Endothelial cell (in vitro differentiated cells): ENCODE measurements around the gene ELOVL6. TPM values are rescaled to one million over a fixed set of nuclear protein-coding genes. Genes with fewer than 3 reads are reported as not detected.

Source experiments
- DNase-seq: peaks from one replicate; pipeline ENCODE4 v3.0.0; 2021; ENCODE audit warnings: low spot score
- H3K27ac Mint-ChIP-seq: one replicate; pipeline ENCODE4 v1.8.0; 2021; ENCODE audit warnings: mixed read lengths, inconsistent platforms; ENCODE audit not compliant: unreplicated experiment
- H3K27me3 Mint-ChIP-seq: one replicate; pipeline ENCODE4 v1.8.0; 2021; ENCODE audit warnings: mild to moderate bottlenecking, moderate library complexity, mixed read lengths, inconsistent platforms; ENCODE audit not compliant: unreplicated experiment
- H3K36me3 Mint-ChIP-seq: one replicate; pipeline ENCODE4 v1.8.0; 2021; ENCODE audit warnings: mild to moderate bottlenecking, low read depth, mixed read lengths, inconsistent platforms; ENCODE audit not compliant: unreplicated experiment
- H3K4me1 Mint-ChIP-seq: one replicate; pipeline ENCODE4 v1.8.0; 2021; ENCODE audit warnings: mild to moderate bottlenecking, mixed read lengths, inconsistent platforms; ENCODE audit not compliant: unreplicated experiment
- H3K4me3 Mint-ChIP-seq: one replicate; pipeline ENCODE4 v1.8.0; 2021; ENCODE audit warnings: mild to moderate bottlenecking, mixed read lengths, inconsistent platforms; ENCODE audit not compliant: unreplicated experiment
- H3K9me3 Mint-ChIP-seq: one replicate; pipeline ENCODE4 v1.8.0; 2021; ENCODE audit warnings: mixed read lengths, inconsistent platforms; ENCODE audit not compliant: unreplicated experiment
- total RNA-seq: library from RNA; stranded (reverse); fragmentation: NEBNext Ultra II Directional; extraction: Animal tissue kit (Norgen Biotek cat#: 25700); gene quantifications from one replicate; pipeline ENCODE4 v1.2.1, GENCODE V29; 2021; ENCODE audit not compliant: unreplicated experiment
- TF ChIP-seq, protein P1 (sequence below): fragments of 200-600 bp; sonication (generic); IDR thresholded peaks from one replicate; pipeline ENCODE4 v1.5.0; 2021; ENCODE audit warnings: antibody characterized with exemption; ENCODE audit not compliant: unreplicated experiment

ELOVL6 gene
- total RNA-seq, 1 donor from 2014 or later: 31.0 TPM

- H3K9me3 Mint-ChIP-seq: no peaks in the 10 kb centered on the region
- DNase-seq: no peak
- H3K4me1 Mint-ChIP-seq: peaks cover 3% of the 10 kb centered on the region
- H3K27ac Mint-ChIP-seq: no peak overlapping the region
- TF ChIP-seq, protein P1, sequence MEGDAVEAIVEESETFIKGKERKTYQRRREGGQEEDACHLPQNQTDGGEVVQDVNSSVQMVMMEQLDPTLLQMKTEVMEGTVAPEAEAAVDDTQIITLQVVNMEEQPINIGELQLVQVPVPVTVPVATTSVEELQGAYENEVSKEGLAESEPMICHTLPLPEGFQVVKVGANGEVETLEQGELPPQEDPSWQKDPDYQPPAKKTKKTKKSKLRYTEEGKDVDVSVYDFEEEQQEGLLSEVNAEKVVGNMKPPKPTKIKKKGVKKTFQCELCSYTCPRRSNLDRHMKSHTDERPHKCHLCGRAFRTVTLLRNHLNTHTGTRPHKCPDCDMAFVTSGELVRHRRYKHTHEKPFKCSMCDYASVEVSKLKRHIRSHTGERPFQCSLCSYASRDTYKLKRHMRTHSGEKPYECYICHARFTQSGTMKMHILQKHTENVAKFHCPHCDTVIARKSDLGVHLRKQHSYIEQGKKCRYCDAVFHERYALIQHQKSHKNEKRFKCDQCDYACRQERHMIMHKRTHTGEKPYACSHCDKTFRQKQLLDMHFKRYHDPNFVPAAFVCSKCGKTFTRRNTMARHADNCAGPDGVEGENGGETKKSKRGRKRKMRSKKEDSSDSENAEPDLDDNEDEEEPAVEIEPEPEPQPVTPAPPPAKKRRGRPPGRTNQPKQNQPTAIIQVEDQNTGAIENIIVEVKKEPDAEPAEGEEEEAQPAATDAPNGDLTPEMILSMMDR: no peak
- H3K27me3 Mint-ChIP-seq: no peaks in the 10 kb centered on the region
- no peak overlapping the region for H3K4me3 Mint-ChIP-seq
- H3K36me3 Mint-ChIP-seq: no peaks in the 10 kb centered on the region
These were observed 201.9 kb downstream of the ELOVL6 start for GRCh38 chr4:109996526-109996925.
